Measurements from ENCODE around the gene ACY1. TPM values are rescaled to one million over a fixed set of nuclear protein-coding genes. Genes with fewer than 3 reads are reported as not detected.

ACY1 gene
- total and polyA plus RNA-seq, 2 of the 13 experiments (the other 11 are each of a cell fraction or from before 2014, with no cell fraction given): 113 to 162 TPM

DNA sequence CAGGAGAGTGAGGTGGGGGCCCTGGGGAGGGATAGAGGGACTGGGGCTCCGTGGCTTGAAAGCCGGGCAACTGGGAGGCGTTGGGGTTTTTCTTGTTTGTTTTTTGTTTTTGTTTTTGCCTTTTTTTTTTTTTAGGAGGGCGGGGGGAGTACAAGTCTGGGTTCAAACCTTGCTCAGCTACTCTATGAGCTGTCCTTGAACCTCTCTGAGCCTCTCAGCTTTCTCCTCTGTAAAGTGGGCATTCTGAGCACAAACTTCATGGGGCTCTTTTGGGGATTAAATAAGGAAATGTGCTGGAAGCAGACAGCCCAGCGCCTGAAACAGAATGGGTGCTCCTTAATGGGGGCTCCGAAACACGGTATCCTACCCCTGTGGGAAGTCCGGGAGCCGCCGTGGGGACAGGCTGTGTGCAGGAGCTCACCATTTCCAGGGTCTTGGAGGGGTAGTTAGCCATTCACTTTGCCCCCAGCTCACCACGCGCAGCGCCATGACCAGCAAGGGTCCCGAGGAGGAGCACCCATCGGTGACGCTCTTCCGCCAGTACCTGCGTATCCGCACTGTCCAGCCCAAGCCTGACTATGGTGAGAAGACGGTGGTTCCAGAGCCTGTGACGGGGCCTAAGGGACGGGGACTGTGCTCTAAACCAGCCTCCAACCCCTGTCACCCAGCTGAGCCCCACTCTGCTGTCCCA lies 388 bp downstream of the ACY1 start (continued):
- TF ChIP-seq PITX1 (CRISPR knock-in tag; IDR thresholded peaks at IDR 0.05) (no peak), FOXK2 (IDR thresholded peaks at IDR 0.05) (no peak), ZMYM2 (CRISPR knock-in tag; IDR thresholded peaks at IDR 0.05) (0 out of 2 replicates have a peak, but pooled peaks have one; percentile 16), SNAI1 (CRISPR knock-in tag; IDR thresholded peaks at IDR 0.05; ENCODE audit: borderline replicate concordance) (no peak), BHLHE40 (IDR thresholded peaks at IDR 0.05; ENCODE audit: low read length) (no peak), POLR2G (IDR thresholded peaks at IDR 0.05; ENCODE audit: low read depth, low read length) (no peak; the same call in 1 of the 2 replicates), KDM3A (CRISPR knock-in tag; IDR thresholded peaks at IDR 0.05; ENCODE audit: low read depth) (no peak), NFIC (IDR thresholded peaks at IDR 0.05; ENCODE audit: low read length) (no peak; the same call in 1 of the 2 replicates), FIP1L1 (IDR thresholded peaks at IDR 0.05; ENCODE audit: borderline replicate concordance, insufficient read depth, low read depth, low read length) (no peak), SRSF4 (IDR thresholded peaks at IDR 0.05; ENCODE audit: low read depth, low read length, poor library complexity, severe bottlenecking) (no peak), KDM1A (CRISPR knock-in tag; IDR thresholded peaks at IDR 0.05) (no peak), ZNF558 (CRISPR knock-in tag; IDR thresholded peaks at IDR 0.05; ENCODE audit: borderline replicate concordance) (0 out of 2 replicates have a peak, but pooled peaks have one; percentile 15), SIX1 (CRISPR knock-in tag; IDR thresholded peaks at IDR 0.05; ENCODE audit: borderline replicate concordance) (no peak), GABPA (IDR thresholded peaks at IDR 0.05; ENCODE audit: low read depth, low read length) (no peak), GABPA (CRISPR knock-in tag; IDR thresholded peaks at IDR 0.05; ENCODE audit: low read depth) (peak; percentile 56; the same call in 1 of the 2 replicates), NR2F1 (CRISPR knock-in tag; IDR thresholded peaks at IDR 0.05) (no peak), NFATC3 (CRISPR knock-in tag; IDR thresholded peaks at IDR 0.05) (no peak), NR1H2 (CRISPR knock-in tag; IDR thresholded peaks at IDR 0.05; ENCODE audit: borderline replicate concordance, low read depth) (no peak), ZNF572 (CRISPR knock-in tag; IDR thresholded peaks at IDR 0.05) (0 out of 2 replicates have a peak, but pooled peaks have one; percentile 9), ZSCAN31 (CRISPR knock-in tag; IDR thresholded peaks at IDR 0.05; ENCODE audit: low read depth) (no peak), ZNF615 (CRISPR knock-in tag; IDR thresholded peaks at IDR 0.05; ENCODE audit: borderline replicate concordance) (no peak; the same call in 1 of the 2 replicates), ZNF629 (CRISPR knock-in tag; conservative IDR thresholded peaks at IDR 0.05) (peak; percentile 83), U2AF2 (IDR thresholded peaks at IDR 0.05; ENCODE audit: low read depth, low read length) (no peak), NR2C2 (CRISPR knock-in tag; IDR thresholded peaks at IDR 0.05; ENCODE audit: borderline replicate concordance) (0 out of 2 replicates have a peak, but pooled peaks have one; percentile 1)
- TF ChIP-seq, protein P1, sequence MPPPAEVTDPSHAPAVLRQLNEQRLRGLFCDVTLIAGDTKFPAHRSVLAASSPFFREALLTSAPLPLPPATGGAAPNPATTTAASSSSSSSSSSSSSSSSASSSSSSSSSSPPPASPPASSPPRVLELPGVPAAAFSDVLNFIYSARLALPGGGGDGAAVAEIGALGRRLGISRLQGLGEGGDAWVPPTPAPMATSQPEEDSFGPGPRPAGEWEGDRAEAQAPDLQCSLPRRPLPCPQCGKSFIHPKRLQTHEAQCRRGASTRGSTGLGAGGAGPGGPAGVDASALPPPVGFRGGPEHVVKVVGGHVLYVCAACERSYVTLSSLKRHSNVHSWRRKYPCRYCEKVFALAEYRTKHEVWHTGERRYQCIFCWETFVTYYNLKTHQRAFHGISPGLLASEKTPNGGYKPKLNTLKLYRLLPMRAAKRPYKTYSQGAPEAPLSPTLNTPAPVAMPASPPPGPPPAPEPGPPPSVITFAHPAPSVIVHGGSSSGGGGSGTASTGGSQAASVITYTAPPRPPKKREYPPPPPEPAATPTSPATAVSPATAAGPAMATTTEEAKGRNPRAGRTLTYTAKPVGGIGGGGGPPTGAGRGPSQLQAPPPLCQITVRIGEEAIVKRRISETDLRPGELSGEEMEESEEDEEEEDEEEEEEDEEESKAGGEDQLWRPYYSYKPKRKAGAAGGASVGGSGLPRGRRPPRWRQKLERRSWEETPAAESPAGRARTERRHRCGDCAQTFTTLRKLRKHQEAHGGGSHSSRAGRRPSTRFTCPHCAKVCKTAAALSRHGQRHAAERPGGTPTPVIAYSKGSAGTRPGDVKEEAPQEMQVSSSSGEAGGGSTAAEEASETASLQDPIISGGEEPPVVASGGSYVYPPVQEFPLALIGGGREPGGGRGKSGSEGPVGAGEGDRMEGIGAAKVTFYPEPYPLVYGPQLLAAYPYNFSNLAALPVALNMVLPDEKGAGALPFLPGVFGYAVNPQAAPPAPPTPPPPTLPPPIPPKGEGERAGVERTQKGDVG (CRISPR knock-in tag; IDR thresholded peaks at IDR 0.05; ENCODE audit: borderline replicate concordance): peak; percentile 47; the same call in 1 of the 2 replicates

All from HepG2 (cell line).